K562 (cell line): ENCODE results near the gene DNAAF9. TPM values are rescaled to one million over a fixed set of nuclear protein-coding genes. Genes with fewer than 3 reads are reported as not detected.
A peak's percentile ranks its signal among the peaks of the same experiment; 100 is the strongest.

Experiments
- EP300 ChIP-seq: IDR thresholded peaks from 2 replicates; pipeline ENCODE4 v1.6.1; 2012; ENCODE audit warnings: low read length, improper control_type of control experiment
- GTF2A2 ChIP-seq: IDR thresholded peaks from 2 replicates; pipeline ENCODE4 v1.6.1; 2016; ENCODE audit warnings: mild to moderate bottlenecking, missing genetic modification characterization, missing compliant biosample characterization
- KLF1 ChIP-seq: fragments of 450-650 bp; IDR thresholded peaks from 2 replicates; pipeline ENCODE4 v1.6.1; 2016; ENCODE audit warnings: missing genetic modification characterization, missing compliant biosample characterization
- NFE2 ChIP-seq: IDR thresholded peaks from 2 replicates; pipeline ENCODE4 v1.6.1; 2014; ENCODE audit warnings: antibody characterized with exemption, low read depth
- PHB2 ChIP-seq: fragments of 450-650 bp; IDR thresholded peaks from 2 replicates; pipeline ENCODE4 v1.6.1; 2017; ENCODE audit warnings: low read depth
- PHF8 ChIP-seq: fragments of 200-600 bp; sonication (generic); IDR thresholded peaks from 2 replicates; pipeline ENCODE4 v1.6.1; 2012; ENCODE audit warnings: mixed run types, mild to moderate bottlenecking, inconsistent platforms, low read length, moderate library complexity, borderline replicate concordance
- POLR3G ChIP-seq: IDR thresholded peaks from 2 replicates; pipeline ENCODE4 v1.6.1; 2011; ENCODE audit not compliant: insufficient read length, insufficient replicate concordance; ENCODE audit errors: extremely low read depth
- RBFOX2 ChIP-seq: fragments of 200-400 bp; formaldehyde crosslinking; IDR thresholded peaks from 2 replicates; pipeline ENCODE4 v1.6.1; 2017; ENCODE audit warnings: low read depth, mild to moderate bottlenecking, low read length, moderate library complexity
- STAG1 ChIP-seq: sonication (generic); formaldehyde crosslinking; IDR thresholded peaks from 2 replicates; pipeline ENCODE4 v1.5.0; 2020; ENCODE audit warnings: missing genetic modification reagents, borderline replicate concordance
- TARDBP ChIP-seq: fragments of 450-650 bp; IDR thresholded peaks from 2 replicates; pipeline ENCODE4 v1.6.1; 2016
- TEAD4 ChIP-seq, 2 experiments: sonication (generic) in 1 of 2; formaldehyde crosslinking in 1 of 2; IDR thresholded peaks; 2 replicates each; pipeline versions ENCODE4 v1.6.1 to v1.8.0; 2012 to 2022; ENCODE audit warnings: borderline replicate concordance in 1 of 2, inconsistent platforms in 1 of 2, low read length in 1 of 2, mild to moderate bottlenecking in 1 of 2, missing genetic modification reagents in 1 of 2
- ZBTB7A ChIP-seq: IDR thresholded peaks from 2 replicates; pipeline ENCODE4 v1.6.1; 2011; ENCODE audit warnings: low read depth, mild to moderate bottlenecking, low read length, moderate library complexity, borderline replicate concordance; ENCODE audit not compliant: control insufficient read depth
- ZNF347 ChIP-seq: fragments of 450-650 bp; formaldehyde crosslinking; IDR thresholded peaks from 2 replicates; pipeline ENCODE4 v1.4.0; 2020; ENCODE audit warnings: low read depth, mild to moderate bottlenecking, moderate library complexity
- ZNF551 ChIP-seq: fragments of 250-450 bp; sonication (Bioruptor Pico); IDR thresholded peaks from 2 replicates; pipeline ENCODE4 v1.5.0; 2021; ENCODE audit warnings: mild to moderate bottlenecking, moderate library complexity
- ZSCAN29 ChIP-seq: fragments of 450-650 bp; IDR thresholded peaks from 2 replicates; pipeline ENCODE4 v1.6.1; 2017
- polyA plus RNA-seq, 8 experiments: library from polyadenylated mRNA; depleted of rRNA in 4 of 8; stranded (reverse) in 5 of 8; unstranded in 3 of 8; fragments of >200 nt; fragmentation: Nextera tagmentation in 2 of 8; fragmentation: Illumina TruSeq in 1 of 8; extraction: Ambion mirVana in 2 of 8; extraction: Trizol in 1 of 8; gene quantifications; 2 replicates each; pipeline versions ENCODE4 v1.2.1 to v1.2.3, GENCODE V29; 2011 to 2014; ENCODE audit warnings: inconsistent platforms in 1 of 8, missing spikeins in 1 of 8
- total RNA-seq, 7 experiments: library from RNA; depleted of rRNA in 6 of 7; stranded (reverse); fragments of >200 nt in 6 of 7; fragmentation: Illumina TruSeq in 2 of 7; extraction: Trizol in 2 of 7; gene quantifications; 2 replicates each; pipeline versions ENCODE4 v1.2.1 to v1.2.3, GENCODE V29; 2011 to 2021; ENCODE audit warnings: low replicate concordance in 1 of 7
- TF ChIP-seq, protein P1 (sequence below), 3 experiments: fragments of 200-800 bp in 1 of 3; sonication (Bioruptor generic) in 1 of 3; sonication (generic) in 1 of 3; formaldehyde crosslinking in 1 of 3; IDR thresholded peaks; 2 replicates each; pipeline versions ENCODE4 v1.6.1 to v1.8.0; 2016 to 2022; ENCODE audit warnings: mild to moderate bottlenecking in 2 of 3, missing compliant biosample characterization in 2 of 3, missing genetic modification characterization in 2 of 3, missing genetic modification reagents in 1 of 3
- TF ChIP-seq, protein P2 (sequence below), 2 experiments: fragments of 450-650 bp; IDR thresholded peaks; 2 replicates each; pipeline ENCODE4 v1.6.1; 2016
- TF ChIP-seq, protein P3 (sequence below): fragments of 250-450 bp; sonication (Bioruptor Pico); IDR thresholded peaks from 2 replicates; pipeline ENCODE4 v1.5.0; 2021

DNAAF9 gene
- total and polyA plus RNA-seq, 9 of the 15 experiments (the other 6 are each of a cell fraction or from before 2014, with no cell fraction given), result 0.42 to 2.9 (median 1.9) TPM

DNA sequence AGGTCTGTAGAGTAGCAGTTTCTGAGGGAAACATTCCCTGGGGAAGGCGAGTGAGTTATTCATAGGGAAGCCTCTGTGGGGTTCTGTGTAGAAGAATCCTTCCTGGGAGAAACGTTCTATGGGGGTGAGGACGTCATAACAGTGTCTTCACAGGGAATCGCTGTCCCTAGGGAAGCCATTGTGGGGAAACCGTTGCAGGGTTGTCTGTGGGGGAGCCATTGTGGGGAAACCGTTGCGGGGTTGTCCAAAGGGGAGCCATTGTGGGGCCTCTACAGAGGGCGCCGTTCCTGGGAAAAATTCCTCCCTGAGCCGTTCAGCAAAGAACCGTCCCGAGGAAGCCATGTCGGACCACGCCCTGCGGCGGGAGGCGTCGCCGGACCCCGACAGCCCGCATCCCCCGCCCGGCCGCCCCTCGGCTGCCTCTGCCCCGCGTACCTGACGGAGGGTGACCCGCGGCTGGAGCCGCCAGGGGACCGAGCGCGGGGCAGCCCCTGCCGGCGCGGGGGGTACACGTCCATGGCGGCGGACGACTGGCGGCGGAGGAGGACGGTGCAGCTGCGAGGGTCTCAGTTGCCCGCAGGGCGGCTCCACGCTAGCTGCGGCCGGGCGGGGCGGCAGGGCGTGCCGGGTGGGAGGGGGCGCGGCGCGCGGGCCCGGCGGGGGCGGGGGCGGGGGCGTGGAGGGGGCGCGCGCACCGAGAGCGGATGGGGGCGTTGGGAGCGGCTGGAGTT lies at the start of gene DNAAF9 (continued):
- no peak for TF ChIP-seq EP300
- no peak for TF ChIP-seq GTF2A2 (tag)
- TF ChIP-seq, protein P1, sequence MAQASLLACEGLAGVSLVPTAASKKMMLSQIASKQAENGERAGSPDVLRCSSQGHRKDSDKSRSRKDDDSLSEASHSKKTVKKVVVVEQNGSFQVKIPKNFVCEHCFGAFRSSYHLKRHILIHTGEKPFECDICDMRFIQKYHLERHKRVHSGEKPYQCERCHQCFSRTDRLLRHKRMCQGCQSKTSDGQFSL (CRISPR knock-in tag; IDR thresholded peaks at IDR 0.05), result 0 out of 2 replicates have a peak, but pooled peaks have one; percentile 32
- TF ChIP-seq, protein P1 (tag; IDR thresholded peaks at IDR 0.05), result no peak
- TF ChIP-seq TEAD4 (IDR thresholded peaks at IDR 0.05; ENCODE audit: low read length), result no peak
- no peak for TF ChIP-seq TEAD4 (CRISPR knock-in tag; IDR thresholded peaks at IDR 0.05; ENCODE audit: borderline replicate concordance)
- TF ChIP-seq STAG1, result no peak; the same call in 1 of the 2 replicates
- TF ChIP-seq, protein P2, sequence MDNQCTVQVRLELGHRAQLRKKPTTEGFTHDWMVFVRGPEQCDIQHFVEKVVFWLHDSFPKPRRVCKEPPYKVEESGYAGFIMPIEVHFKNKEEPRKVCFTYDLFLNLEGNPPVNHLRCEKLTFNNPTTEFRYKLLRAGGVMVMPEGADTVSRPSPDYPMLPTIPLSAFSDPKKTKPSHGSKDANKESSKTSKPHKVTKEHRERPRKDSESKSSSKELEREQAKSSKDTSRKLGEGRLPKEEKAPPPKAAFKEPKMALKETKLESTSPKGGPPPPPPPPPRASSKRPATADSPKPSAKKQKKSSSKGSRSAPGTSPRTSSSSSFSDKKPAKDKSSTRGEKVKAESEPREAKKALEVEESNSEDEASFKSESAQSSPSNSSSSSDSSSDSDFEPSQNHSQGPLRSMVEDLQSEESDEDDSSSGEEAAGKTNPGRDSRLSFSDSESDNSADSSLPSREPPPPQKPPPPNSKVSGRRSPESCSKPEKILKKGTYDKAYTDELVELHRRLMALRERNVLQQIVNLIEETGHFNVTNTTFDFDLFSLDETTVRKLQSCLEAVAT (IDR thresholded peaks at IDR 0.05), result no peak
- no peak for TF ChIP-seq ZNF551 (CRISPR knock-in tag)
- TF ChIP-seq POLR3G, result no peak
- no peak for TF ChIP-seq PHB2
- TF ChIP-seq NFE2, result no peak
- peak; percentile 46; the same call in 1 of the 2 replicates for TF ChIP-seq PHF8
- 0 out of 2 replicates have a peak, but pooled peaks have one; percentile 50 for TF ChIP-seq KLF1
- TF ChIP-seq ZSCAN29, result no peak
- TF ChIP-seq ZBTB7A, result peak; percentile 96
- TF ChIP-seq, protein P3, sequence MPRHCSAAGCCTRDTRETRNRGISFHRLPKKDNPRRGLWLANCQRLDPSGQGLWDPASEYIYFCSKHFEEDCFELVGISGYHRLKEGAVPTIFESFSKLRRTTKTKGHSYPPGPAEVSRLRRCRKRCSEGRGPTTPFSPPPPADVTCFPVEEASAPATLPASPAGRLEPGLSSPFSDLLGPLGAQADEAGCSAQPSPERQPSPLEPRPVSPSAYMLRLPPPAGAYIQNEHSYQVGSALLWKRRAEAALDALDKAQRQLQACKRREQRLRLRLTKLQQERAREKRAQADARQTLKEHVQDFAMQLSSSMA (CRISPR knock-in tag), result no peak
- peak; percentile 72 for TF ChIP-seq RBFOX2
- no peak for TF ChIP-seq TARDBP
- TF ChIP-seq ZNF347 (CRISPR knock-in tag), result no peak
